HUES6 (cell line): Measurements from ENCODE around the gene BAG3.

Experiments used
- H3K27ac ChIP-seq: 2 replicates; pipeline ENCODE4 v1.7.0; 2013; ENCODE audit warnings: low read depth, mild to moderate bottlenecking, low read length, inconsistent platforms
- H3K27me3 ChIP-seq: 2 replicates; pipeline ENCODE4 v1.6.1; 2013; ENCODE audit warnings: low read length; ENCODE audit not compliant: control insufficient read depth, insufficient read depth
- H3K36me3 ChIP-seq: 2 replicates; pipeline ENCODE4 v1.6.1; 2013; ENCODE audit warnings: low read length; ENCODE audit not compliant: control insufficient read depth, insufficient read depth
- H3K4me1 ChIP-seq: 2 replicates; pipeline ENCODE4 v1.6.1; 2013; ENCODE audit warnings: low read length; ENCODE audit not compliant: control insufficient read depth, insufficient read depth
- H3K4me3 ChIP-seq: 2 replicates; pipeline ENCODE4 v1.5.1; 2013; ENCODE audit warnings: low read depth, low read length
- H3K9ac ChIP-seq: one replicate; pipeline ENCODE4 v1.6.1; 2013; ENCODE audit warnings: mild to moderate bottlenecking, low read length
- H3K9me3 ChIP-seq: 2 replicates; pipeline ENCODE4 v1.6.1; 2013; ENCODE audit warnings: low read depth, low read length; ENCODE audit not compliant: control insufficient read depth, insufficient read depth

Gene BAG3

GRCh38 chr10:119723161-119723560, 72.0 kb downstream of the BAG3 start:
- no peak overlapping the region for H3K4me3 ChIP-seq
- no peak overlapping the region for H3K9ac ChIP-seq
- no peak overlapping the region for H3K27ac ChIP-seq

DNA sequence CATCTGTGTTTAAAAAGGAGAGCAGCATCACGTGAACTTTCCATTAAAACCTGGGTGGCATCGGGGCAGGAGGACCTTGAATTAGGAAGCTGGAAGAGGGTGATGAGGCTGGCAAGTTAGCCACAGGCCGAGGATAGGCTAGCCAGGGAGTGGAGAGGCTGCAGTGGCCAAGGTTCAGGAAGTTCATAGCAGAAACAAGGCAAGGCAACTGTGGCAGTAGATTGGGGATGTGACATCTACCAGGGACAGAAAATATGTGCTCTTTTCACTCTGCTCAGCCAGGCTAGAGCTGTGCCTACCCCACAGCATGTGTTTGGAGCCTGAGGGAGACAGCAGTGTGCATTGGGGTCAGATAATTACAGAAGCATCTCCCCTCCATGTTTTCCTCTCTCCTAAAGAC, 72.4 kb downstream of the BAG3 start:
- H3K4me1 ChIP-seq: peaks cover 22% of the 10 kb centered on the region
- H3K27me3 ChIP-seq: no peaks in the 10 kb centered on the region
- no peak overlapping the region for H3K9ac ChIP-seq
- no peak overlapping the region for H3K4me3 ChIP-seq
- H3K9me3 ChIP-seq: peaks cover 12% of the 10 kb centered on the region
- no peak overlapping the region for H3K27ac ChIP-seq
- H3K36me3 ChIP-seq: no peaks in the 10 kb centered on the region

More at GRCh38 chr10:119723161-119723560, 72.0 kb downstream of the BAG3 start:
- Histone ChIP-seq H3K27me3 (no peaks in the 10 kb centered on the region), H3K4me1 (peaks cover 22% of the 10 kb centered on the region), H3K9me3 (peaks cover 12% of the 10 kb centered on the region), H3K36me3 (no peaks in the 10 kb centered on the region)

DNA sequence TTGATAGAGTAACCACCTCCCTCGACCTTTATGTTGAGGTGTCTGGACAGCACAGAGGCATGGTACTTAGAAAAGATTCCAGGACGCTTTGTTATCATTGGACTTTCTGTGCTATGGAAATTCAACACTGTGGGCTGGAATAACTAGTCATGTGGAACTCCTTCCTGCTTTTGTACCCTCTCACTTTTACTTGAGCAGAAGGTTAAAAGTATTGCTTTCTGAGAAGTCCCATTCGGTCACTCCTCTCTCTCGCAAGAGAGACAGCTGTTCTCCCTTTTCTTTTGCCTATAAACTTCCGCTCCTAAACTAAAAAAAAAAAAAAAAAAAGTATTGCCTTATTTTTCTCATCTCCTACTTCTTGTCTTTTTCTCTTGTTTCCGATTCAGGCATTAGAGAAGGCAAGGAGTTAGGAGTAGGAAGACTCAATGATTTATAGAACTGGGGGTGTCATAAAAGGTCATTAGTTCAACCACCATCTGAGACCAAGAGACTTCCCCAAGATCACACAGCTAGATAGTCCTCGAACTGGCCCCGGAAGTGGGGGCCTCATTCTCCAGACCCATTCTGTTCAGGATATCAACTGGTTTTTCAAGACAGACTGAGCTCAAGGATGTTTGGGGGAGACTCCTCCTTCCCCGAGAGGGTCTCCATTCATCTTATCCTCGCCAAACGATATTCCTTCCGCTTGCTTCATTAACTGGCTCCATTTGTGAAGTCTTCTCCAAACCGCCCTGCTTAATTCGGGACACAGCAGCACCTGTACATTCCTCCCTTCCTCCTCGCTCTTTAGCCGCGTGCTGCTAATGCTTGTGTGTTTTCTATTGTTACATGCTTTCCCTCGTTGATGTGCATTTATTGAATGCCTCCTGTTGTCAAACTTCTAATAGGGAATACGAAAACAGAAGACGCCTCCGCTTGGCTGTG, 73.7 kb downstream of the BAG3 start:
- Histone ChIP-seq H3K4me3 (peak overlapping the region; percentile 84), H3K27ac (peak overlapping the region; percentile 90), H3K36me3 (no peaks in the 10 kb centered on the region), H3K4me1 (peaks cover 22% of the 10 kb centered on the region), H3K9ac (peak overlapping the region; percentile 79), H3K27me3 (no peaks in the 10 kb centered on the region), H3K9me3 (peaks cover 11% of the 10 kb centered on the region)

- Histone ChIP-seq H3K4me3 (peak overlapping the region; percentile 84), H3K27me3 (no peaks in the 10 kb centered on the region), H3K4me1 (peaks cover 22% of the 10 kb centered on the region), H3K9me3 (peaks cover 4% of the 10 kb centered on the region), H3K36me3 (no peaks in the 10 kb centered on the region), H3K9ac (peak overlapping the region; percentile 79), H3K27ac (peak overlapping the region; percentile 90)
These were observed 74.3 kb downstream of the BAG3 start for GRCh38 chr10:119725517-119725827.

DNA sequence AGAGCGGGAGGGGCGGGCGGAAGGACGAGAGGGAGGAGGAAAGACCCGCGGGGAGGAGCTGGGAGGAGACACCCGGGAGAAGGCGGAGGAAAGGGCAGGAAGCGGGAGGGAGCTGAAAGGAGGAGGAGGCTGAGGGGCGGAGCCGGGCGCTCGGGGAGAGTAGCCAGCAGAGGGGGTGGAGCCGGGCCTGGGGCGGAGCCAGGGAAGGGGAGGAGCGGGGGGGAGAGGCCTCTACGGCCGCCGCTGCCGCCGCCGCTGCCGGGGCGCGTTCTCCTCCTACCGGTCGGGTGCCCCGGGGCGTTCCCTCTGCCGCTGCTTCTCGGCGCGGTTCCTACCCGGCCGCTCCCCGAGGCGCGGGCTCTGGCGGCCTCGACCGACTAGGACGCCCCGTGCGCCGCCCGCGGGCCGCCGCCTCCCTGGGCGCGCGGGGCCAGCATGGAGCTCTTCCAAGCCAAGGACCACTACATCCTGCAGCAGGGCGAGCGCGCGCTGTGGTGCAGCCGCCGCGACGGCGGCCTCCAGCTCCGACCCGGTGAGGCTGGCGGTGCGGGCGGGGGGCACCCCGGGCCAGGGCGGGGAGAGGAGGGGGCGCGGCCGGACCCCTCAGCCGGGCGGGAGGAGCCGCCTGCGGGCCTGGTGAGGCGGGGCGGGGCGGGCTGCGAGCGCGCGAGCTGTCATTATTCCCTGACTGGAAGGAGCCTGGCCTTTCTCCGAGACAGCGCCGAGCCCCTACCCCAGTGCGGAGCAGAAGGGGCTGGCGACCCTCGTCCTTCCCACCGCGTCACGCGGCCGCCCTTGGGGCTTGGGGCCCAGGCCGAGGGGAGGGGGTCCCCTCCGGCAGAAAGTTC, 74.9 kb downstream of the BAG3 start, which contains the start of gene INPP5F:
Gene INPP5F, plus strand, starts transcription at position 223 of the 848 bp plus-strand sequence. Its CDS starts 213 bp downstream, at position 436.
- Histone ChIP-seq H3K27me3 (no peaks in the 10 kb centered on the region), H3K36me3 (no peaks in the 10 kb centered on the region), H3K9me3 (no peaks in the 10 kb centered on the region), H3K9ac (peak within 1 kb of the TSS; percentile 79), H3K4me1 (peaks cover 22% of the 10 kb centered on the region), H3K4me3 (peak within 1 kb of the TSS; percentile 90), H3K27ac (peak within 1 kb of the TSS; percentile 90)

DNA sequence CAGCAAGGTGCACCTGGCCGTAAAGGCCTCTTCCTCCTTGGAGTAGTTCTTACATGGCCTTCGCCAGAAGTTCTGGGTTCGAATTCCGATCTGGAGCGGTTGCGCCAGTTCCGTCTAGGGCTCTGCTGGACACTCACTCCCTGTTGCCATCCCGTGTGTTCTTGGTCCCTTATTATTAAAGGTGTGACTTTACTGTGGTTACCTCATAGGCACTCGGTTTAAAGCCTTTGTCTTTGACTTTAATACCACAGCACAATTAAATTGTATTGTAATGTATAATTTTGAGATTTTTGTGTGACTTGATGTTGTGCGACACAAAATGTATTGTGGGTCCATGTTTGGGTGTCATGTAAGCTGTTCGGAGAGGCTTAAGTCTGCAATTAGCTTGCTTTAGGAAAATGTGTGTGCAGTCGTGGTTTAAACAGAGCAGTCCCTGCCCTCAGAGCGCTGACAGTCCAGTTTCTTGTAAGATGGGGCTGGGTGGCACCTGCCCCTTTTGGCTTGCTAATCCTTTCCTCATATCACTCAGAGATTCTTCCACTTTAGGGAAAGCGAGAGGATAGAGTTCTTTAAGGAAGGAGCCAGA, 75.6 kb downstream of the BAG3 start:
- H3K9me3 ChIP-seq: no peaks in the 10 kb centered on the region
- H3K4me1 ChIP-seq: peaks cover 22% of the 10 kb centered on the region
- peak overlapping the region; percentile 43 for H3K9ac ChIP-seq
- no peaks in the 10 kb centered on the region for H3K36me3 ChIP-seq
- H3K27ac ChIP-seq: no peak overlapping the region
- no peaks in the 10 kb centered on the region for H3K27me3 ChIP-seq
- H3K4me3 ChIP-seq: peak overlapping the region; percentile 90
